Measurements from ENCODE around the gene UPF1.

GRCh38 chr19:18831524-18832305, at the start of gene UPF1:
- TF ChIP-seq CTCF (IDR thresholded peaks at IDR 0.05; ENCODE audit: insufficient read depth, low read length, poor library complexity, severe bottlenecking) (no peak), EZH2phosphoT487 (conservative IDR thresholded peaks at IDR 0.05; ENCODE audit: low read length) (no peak)
